HG02840 (cell line): Measurements from ENCODE around the gene ACER3.
"Not testable (repeated sequence)": the region's sequence is repeated elsewhere in the genome, so short reads cannot be mapped to it uniquely, and the experiment has no call there.

Experiments used
- ATAC-seq: cut with Tn5 transposase; IDR thresholded peaks from one replicate; pipeline ENCODE4 v1.9.1; 2021; ENCODE audit warnings: mild to moderate bottlenecking, moderate library complexity, moderate number of reproducible peaks; ENCODE audit not compliant: unreplicated experiment, low FRiP score

The ACER3 gene

DNA sequence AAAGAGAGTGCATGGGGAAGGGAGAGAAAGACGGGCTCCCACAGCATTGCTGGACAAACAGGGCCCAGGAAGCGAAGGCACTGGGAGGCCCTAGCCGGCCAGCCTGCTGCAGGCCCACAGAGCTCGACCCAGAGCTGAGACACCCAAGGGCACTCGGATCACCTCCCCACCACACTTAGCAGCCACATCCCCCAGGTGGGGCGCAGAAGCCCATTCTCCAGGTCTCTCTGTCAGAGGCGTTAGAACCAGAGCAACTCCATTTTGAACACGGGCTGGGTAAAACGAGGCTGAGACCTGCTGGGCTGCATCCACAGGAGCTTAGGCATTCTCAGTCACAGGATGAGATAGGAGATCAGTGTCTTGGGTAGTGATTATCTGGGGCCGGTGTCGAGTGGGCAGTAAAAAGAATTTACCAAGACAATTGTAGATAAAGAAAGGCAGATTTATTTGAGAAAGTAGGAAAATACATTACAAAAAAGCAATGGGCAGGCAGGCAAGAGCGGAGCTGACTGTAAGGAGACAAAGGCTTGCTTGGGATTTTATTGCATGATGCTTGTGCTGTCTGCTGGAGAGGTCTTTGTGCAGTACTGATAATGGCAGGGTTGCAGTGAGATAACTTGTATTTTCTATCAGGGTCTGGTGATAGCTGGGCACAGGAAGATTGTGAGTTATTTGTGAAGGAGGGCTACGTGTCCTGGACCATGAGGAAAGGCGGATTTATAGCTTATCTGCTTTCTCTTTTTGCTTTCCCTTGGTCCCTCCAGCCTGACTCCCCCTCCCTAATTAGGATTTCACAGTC lies 192.7 kb downstream of the ACER3 start:
- no peak for ATAC-seq

DNA sequence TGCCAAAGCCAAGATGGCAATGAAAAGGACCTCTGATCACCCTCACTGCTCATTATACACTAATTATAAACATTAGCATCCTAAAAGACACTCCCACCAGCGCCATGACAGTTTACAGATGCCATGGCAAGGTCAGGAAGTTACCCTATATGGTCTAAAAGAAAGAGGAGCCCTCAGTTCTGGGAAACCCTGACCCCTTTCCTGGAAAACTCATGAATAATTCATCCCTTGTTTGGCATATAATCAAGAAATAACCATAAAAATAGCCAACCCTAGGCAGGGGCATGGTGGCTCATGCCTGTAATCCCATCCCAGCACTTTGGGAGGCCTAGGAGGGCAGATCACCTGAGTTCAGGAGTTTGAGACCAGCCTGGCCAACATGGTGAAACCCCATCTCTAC lies 193.4 kb downstream of the ACER3 start:
- ATAC-seq: no peak

DNA sequence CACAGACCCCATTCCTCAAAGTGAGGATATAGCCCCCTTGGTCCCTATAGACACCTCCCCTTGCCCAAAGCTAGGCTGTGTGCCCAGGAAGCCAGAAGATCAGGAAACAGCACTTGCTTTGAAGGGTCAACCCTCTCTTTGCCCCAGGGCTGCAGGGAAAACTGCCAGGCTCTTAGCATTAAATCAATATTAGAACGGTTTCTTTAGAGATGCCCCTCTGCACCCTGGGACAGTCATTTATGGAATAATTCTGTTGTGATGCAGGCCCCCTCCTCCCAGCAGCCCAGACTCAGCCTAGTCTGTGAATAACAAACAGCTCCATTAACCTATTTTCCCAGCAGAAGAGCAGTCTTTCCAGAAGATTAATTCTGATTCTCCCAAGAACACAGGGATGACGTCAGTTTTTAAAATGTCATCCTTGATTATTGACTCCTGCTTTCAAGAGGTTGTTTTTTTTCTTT lies 194.4 kb downstream of the ACER3 start:
- ATAC-seq: no peak

DNA sequence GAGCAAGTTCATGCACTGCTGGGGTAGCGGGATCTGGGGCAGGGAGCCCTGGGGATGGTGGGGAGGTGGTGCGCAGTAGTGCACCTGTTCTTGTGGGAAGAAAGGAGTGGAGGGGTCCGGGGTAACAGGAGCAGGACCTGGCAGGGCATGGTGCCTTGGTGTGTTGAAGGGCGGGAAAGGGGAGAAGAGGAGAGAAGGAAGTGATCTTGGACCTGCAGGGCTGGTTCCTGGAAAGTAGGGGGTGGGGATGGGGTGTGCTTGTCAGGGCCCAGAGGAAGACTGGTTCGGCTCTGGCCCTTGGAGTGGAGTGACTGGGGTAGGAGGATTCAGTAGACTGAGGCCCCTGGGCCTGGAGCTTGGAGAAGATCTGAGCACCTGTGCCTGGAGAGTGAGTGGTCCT lies 195.2 kb downstream of the ACER3 start:
- ATAC-seq: no peak

DNA sequence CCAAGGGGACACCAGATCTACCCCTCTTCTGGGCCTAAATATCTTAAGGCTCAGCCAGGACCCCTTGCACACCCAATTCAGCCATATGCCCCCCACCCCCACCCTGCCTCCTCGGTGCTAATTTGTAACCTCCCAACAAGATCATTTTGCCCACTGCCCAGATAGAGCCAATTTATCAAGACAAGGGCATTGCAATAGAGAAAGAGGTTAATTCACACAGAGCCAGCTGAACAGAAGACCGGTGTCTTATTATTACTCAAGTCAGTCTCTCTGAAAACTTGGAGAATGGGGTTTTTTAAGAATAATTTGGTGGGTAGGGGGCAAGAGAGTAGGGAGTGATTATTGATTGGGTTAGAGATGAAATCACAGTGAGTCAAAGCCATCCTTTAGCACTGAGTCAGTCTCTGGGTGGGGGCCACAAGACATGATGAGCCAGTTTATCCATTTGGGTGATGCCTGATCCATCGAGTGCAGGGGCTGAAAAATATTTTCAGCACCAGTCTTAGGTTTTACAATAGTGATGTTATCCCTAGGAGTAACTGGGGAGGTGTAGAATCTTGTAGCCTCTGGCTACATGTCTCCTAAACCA lies 196.2 kb downstream of the ACER3 start:
- no peak for ATAC-seq

DNA sequence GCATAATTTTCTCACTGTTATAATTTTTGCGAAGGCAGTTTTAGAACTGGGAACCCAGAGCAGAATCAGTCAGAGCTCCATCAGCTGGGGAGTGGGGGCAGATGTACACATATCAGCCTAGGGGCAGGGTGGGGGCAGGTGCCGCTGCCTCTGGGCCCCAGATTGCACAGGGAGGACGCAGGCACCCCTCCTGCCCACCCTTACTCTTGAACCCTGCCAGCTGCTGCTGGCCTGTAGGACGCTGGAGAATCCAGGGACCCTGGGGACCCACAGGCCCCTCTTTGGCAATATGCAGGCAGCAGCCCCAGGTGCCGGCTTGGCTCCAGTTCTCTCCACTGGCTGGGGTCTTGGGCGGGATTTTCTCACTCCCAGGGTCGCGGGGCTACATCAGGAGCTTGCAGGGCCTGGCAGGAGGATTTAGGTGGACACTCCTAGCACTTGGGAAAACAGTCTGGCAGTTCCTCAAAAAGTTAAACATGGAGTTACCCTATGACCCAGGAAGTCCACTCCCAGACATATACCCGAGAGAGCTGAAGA lies 197.3 kb downstream of the ACER3 start:
- no peak for ATAC-seq

DNA sequence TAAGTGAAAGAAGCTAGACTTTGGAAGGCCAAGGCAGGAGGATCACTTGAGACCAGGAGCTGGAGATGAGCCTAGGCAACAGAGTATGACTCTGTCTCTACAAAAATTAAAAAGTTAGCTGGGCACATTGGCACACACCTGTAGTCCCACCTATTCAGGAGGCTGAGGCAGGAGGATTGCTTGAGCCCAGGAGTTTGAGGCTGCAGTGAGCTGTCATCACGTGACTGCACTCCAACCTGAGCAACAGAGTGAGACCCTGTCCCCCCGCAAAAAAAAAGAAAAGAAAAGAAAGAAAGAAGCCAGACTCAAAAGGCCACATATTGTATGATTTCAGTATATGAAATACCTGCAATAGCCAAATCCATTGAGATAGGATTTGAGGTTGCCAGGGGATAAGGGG lies 198.2 kb downstream of the ACER3 start:
- no peak for ATAC-seq

DNA sequence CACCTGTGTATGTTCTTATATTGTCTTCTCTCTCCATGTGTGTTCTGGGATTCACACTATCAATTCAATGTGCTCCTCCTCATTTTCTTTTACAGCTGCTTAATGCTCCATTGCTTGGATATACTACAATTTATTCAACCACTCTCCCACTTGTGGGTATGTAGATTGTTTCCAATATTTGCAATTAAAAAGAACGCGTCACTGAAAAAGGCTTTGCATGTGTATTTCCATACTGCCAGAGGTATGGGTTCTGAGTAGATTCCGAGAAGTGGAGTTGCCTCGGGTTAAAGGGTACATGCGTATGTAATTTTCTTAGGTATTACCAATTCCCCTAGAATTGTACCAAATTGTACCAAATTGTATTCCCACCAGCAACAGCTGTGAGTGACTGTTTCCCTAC lies 199.1 kb downstream of the ACER3 start:
- ATAC-seq: no peak

DNA sequence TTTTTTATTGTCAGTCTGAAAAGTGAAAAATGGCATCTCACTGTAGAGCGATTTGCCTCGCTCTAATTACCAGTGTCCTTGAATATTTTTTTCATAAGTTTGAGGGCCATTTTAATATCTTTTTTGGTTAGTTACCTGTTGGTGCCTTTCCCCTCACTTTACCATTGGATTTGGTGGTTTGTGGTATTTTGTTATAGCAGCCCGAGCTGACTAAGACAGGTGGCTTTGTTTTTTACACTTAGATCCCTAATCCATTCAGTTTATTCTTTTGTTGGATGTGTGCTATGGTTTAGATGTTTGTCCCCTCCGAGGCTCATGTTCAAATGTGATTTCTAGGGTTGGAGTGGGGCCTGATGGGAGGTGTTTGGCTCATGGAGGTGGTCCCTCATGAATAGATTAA lies 199.5 kb downstream of the ACER3 start:
- no peak for ATAC-seq

DNA sequence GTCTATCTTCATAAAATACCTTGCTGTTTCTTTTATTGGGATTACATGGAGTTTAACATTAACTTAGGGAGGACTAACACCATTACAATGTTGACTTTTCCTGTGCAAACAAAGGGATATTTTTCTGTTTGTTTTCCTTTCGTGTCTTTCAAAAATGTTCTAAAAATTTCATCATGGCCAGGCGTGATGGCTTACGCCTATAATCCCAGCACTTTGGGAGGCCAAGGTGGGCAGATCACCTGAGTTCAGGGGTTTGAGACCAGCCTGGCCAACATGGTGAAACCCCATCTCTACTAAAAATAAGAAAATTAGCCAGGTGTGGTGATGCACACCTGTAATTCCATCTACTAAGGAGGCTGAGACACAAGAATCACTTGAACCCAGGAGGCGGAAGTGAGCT lies 200.5 kb downstream of the ACER3 start:
- not testable (repeated sequence) for ATAC-seq

DNA sequence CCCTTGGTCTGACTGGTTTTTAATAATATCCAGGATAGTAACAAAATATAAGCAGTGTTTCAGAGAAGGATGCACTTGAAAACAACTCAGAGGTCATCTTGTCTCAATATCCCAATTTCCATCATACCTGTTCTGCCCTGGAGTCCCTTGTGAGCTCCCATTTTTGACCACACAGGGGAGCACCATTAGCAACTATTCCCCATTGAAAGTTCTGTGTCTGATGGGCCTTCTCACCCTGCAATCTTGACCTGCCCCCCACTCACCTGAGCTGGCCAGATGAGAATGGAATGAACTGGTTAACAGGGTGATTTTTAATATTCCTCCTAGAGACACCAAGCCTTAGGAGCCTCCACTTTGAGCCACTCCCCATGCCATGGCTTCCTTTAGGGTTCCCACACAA lies 202.2 kb downstream of the ACER3 start:
- ATAC-seq: no peak

DNA sequence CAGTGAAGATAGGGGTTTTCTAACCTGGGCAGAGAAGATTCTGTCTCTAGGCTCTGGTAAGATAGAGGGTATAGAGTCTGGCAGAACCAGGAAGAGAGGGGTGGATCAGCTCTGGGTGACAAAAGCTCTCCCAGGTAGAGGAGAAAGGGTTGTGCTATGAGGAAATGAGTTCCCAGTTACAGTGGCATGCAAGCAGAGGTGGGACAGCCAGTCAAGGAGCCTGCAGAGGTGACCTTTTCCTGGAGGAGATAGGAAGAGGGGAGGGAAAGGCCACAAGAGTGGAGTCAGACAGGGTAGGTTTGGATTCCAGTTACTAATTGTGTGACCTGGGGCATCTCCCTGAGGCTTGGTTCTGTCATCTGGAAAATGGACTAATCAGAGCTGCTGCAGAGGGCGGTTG lies 202.7 kb downstream of the ACER3 start:
- no peak for ATAC-seq

DNA sequence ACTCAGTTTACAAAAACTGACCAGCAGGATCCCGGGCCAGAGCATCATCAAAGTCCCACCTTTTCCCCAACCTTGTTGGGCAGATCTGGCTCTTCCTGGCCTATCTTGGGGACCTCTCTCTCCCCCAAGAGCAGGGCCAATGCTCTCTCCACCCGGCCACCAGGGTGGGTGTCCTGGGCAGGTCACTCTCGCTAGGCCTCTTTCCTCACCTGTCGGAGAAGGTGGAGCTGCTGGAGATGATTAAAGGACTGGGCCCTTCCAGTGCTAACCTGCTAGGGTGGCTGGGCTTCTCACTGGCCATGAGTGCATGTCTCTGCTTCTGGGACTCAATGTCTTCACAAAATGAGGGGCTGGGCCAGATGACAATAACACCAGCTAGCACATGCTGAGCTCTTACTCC lies 203.1 kb downstream of the ACER3 start:
- no peak for ATAC-seq

DNA sequence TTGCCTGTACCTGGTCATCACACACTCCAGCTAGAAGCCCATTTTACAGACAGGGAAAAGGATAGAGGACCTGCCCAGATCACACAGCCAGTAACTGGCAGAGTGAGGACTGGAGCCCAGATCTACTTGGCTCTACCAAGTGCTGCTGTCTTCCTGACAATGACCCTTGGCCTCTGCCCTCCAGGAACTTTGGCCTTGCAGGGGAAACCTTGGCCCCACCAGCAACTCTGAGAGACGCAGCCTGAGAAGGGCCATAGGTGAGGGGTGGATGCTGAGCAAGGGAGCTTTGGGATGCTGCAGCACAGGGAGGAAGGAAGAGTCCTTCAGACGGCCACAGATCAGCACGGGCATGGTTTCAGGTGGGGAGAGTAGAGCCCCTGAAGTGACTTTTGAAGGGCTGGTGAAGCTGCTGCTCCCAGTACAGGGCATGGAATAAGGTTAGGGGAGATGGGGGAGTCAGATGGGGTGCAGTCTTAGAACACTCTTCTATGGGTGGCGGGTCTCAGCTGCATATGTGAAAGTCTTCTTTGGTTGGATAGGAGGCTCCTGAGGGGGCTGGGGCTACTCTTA lies 204.0 kb downstream of the ACER3 start:
- ATAC-seq: no peak

DNA sequence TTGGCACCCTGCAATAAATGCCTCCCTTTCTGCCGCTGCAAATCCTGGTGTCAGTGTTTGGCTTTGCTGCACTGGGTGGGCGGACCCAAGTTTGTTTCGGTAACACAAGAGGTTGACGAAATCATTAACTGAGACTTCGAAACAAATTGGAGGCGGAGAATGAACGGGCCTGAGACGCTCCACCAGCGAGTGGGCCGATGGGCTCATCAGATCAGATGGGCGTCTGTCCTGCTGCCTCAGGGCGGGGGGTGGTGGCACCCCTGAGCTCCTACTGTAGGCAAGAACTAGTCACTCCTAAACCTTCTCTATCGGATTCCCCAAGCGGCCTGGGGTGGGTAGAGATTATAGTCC lies 205.1 kb downstream of the ACER3 start:
- ATAC-seq: no peak

DNA sequence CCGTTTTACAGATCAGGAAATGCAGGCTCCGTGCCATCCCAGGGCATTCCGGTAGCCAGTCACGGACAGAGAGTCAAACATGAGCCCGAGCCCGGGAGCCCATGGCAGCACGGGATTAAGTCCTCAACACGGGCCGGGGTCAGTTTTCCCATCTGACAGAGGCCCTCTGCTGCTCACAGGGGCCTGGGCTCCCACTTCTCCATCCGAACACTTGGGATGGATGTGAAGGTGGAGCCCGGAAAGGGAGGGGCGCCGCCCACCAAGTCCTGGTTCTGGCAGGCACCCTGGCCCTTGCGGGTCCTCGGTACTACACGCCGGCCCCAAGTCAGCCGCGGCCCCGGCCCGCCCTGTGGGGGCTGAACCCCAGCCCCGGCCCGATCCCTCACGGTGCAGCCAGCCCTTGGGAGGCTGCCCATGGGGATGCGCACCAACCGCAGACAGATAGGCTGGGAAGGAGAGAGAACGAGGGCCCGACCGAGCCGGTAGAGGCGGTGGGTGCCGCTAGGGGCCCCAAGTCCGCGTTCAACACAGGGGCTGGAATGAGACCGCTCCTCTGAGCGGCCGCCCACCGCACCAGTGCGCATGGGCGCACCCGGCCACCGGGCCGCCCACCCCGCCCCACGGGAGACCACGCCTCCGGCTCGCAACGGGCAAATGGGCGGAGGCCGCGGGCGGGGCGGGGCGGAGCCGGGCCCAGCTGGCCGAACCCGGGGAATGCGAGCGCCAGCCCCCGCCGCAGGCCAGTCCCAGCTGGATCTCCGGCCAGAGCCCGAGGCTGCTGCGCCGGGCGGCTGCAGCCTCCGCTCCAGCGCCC lies 205.7 kb downstream of the ACER3 start, which contains the start of gene CAPN5:
Gene CAPN5 (plus strand): TSS at position 743 of the 814 bp plus-strand sequence. CDS start 17,916 bp downstream, outside the sequence.
- ATAC-seq: peak; percentile 84

DNA sequence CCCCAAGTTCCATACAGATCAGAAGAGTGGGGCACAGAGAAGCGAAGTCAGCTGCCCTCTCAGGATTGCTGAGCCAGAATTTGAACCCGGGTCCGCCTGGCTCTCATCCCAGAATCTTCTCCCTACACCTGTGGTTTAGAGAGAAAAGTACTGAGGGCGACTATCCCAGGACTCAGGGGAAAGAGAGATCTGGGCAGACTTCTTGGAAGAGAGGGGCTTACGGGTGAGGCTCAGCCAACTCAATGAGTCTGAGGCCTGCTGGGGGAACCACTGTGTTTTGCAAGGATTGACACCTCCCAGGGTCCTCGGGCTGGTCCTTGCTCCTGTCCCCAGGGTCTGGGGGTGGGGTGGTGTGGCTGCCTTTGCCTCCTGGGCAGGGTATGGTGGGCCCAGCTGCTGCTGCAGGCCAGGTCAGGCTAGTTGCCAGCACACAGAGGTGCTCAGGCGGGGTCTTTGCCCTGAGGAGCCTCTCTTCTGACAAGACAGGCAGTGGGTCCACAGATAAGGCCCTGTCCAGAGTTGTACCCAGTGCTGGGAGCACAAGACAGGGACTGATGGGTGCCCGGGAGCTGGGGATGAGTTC lies 207.2 kb downstream of the ACER3 start:
- ATAC-seq: no peak

DNA sequence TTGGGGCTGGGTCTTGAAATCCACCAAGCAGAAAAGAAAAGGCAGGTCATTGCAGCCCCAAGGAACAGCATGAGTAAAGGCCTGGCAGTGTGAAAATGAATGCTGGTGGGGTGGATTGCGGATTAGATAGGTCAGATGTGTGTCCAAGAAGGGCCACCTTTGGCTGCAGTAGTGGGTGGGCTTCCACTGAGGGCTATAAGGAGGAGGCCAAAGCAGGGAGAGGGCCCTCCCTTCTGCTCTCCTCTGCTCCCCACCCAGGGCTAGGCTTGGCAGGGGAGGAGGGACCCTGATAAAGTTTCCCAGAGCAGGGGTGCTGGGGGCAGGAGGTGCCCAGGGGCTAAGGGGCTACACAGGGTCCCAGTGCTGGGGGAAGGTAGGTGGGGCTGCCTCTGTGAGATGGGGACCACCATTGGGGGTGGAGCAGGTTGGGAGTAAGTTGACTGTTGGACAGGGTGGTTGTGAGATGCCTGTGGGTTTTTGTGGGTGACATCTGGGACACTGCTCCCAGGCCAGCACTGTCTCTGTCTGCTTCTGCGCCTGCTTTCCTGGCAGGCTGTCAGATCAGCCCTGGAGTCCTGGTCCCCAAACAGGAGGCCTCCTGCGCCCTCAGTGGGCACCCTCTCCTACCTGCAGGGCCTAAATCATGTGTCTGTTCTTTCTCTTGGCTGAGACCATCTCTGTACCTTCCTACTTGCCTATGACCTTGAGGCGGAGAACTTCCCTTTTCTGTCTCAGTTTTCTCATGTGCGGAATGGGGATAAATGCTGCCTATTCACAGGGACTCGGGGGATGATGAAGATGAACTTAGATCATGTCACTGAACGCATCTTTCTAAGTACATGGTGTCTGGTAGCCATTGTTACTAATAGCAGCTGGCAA lies 208.0 kb downstream of the ACER3 start:
- ATAC-seq: no peak

DNA sequence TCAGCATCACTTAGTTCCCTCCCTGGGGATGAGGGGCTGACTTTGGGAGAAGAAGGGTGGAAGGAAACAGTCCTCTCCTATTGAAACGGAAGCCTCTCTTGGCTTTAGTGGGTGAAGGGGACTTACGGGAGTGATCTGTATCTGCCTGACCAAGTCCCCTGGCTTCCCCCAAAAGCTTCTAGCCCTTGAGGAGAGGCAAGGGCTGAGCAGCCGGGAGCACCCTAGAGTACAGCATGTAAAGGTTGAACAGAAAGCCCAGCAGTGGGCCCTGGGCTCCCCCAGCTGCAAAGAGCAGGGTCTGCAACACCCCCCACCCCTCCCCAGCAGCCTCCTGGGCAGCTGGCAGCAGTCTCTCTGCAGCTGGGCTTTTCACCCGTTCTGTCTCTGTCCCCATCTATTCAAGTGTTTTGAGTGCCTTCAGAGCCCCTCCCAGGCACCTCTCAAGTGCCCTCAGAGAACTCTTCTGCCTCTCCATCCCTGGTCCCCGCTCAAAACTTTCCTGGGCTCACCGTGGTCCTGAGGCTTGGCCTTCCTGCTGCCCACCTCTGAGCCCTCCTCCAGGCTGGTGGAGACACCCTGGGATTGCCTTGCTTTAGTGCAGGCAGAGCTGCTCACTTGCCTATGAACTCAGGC lies 208.7 kb downstream of the ACER3 start:
- ATAC-seq: no peak
